Activated CD8-positive, alpha-beta T cell treated with anti-CD3 and anti-CD28 coated beads for 36 hours (primary cell): Measurements from ENCODE around the gene ID3. TPM values are rescaled to one million over a fixed set of nuclear protein-coding genes. Genes with fewer than 3 reads are reported as not detected.

Experiments
- ATAC-seq: fragments of 200-7000 bp; cut with Tn5 transposase; one replicate; pipeline ENCODE4 v1.10.0; 2021; ENCODE audit warnings: mild to moderate bottlenecking, moderate library complexity
- CTCF ChIA-PET: fragments of 350-600 bp; sonication (Branson Sonifier 250); formaldehyde crosslinking; loops from one replicate; lab custom pipeline; 2021; ENCODE audit warnings: antibody characterized with exemption; lab: Charles Lee
- POLR2A ChIA-PET: fragments of 350-600 bp; sonication (Branson Sonifier 250); formaldehyde crosslinking; loops from one replicate; lab custom pipeline; 2021; ENCODE audit warnings: antibody characterized with exemption; lab: Charles Lee
- DNase-seq: peaks from one replicate; pipeline ENCODE4 v3.0.0-alpha.2; 2020
- H3K27ac Mint-ChIP-seq: one replicate; pipeline ENCODE4 v1.8.0; 2021; ENCODE audit warnings: mild to moderate bottlenecking, mixed read lengths
- H3K27me3 Mint-ChIP-seq: one replicate; pipeline ENCODE4 v1.8.0; 2021; ENCODE audit warnings: mixed read lengths
- H3K36me3 Mint-ChIP-seq: one replicate; pipeline ENCODE4 v1.8.0; 2021; ENCODE audit warnings: low read depth, mixed read lengths
- H3K4me1 Mint-ChIP-seq: one replicate; pipeline ENCODE4 v1.8.0; 2021; ENCODE audit warnings: low read depth, mixed read lengths
- H3K4me3 Mint-ChIP-seq: one replicate; pipeline ENCODE4 v1.8.0; 2021; ENCODE audit warnings: mild to moderate bottlenecking, moderate library complexity, mixed read lengths
- H3K9me3 Mint-ChIP-seq: one replicate; pipeline ENCODE4 v1.8.0; 2021; ENCODE audit warnings: mixed read lengths
- CTCF ChIP-seq: fragments of 200-600 bp; IDR thresholded peaks from one replicate; pipeline ENCODE4 v1.8.0; 2022; ENCODE audit warnings: antibody characterized with exemption, mild to moderate bottlenecking
- intact Hi-C: fragments of 100-400 bp; cut with micrococcal nuclease; formaldehyde crosslinking; loops from one replicate; pipeline ENCODE4 v1.10.0; 2022
- total RNA-seq, 2 experiments: library from RNA; stranded (reverse); gene quantifications; one replicate each; pipeline ENCODE4 v1.2.3, GENCODE V29; 2021

ID3 gene
- total RNA-seq, 2 experiments from 2014 or later = 70.4 to 74.3 TPM

DNA sequence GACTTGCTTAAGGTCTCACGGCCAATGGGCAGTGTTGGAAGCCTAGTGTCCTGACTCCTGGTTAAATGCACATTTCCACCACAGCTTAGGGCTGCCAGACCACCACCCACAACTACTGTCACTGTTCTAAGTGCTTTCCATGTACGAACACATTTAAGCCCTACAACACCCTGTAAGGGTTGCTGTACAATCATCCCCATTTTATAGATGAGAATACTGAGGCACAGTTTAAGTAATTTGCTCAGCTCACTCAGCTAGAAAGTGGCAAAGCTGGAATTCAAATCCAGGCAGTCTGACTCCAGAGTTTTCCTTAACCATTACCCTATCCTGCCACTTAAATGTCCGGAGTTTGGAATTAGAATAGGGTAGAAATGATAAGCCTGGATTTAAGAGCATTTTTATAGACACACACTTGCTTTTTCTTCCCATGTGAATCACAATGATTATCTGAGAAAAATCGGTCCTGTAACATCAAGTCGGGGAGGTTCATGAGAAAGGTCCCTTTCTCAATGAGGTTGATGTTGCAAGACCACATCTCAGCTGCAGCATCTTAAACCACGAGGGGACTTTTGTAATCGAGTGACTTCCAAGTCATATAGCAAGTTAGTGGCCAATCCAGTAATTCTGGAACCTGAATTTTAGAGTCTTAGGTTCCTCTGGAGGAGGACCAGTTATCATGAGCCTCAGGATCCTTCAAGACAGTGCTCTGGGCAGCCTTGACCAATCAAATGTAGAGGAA, 36.9 kb downstream of the ID3 start:
- H3K27me3 Mint-ChIP-seq = no peaks in the 10 kb centered on the region
- no peak for TF ChIP-seq CTCF
- H3K27ac Mint-ChIP-seq = no peak overlapping the region
- H3K9me3 Mint-ChIP-seq = no peaks in the 10 kb centered on the region
- peaks cover 69% of the 10 kb centered on the region for H3K36me3 Mint-ChIP-seq
- ChIA-PET POLR2A (interaction anchor here (1.2 to 2.4 kb wide), 2 partner anchors 9 to 15 kb away, joined by 3 to 7 read pairs; partner anchors contain the start of gene E2F2), CTCF (interaction anchor here (0.8 to 14.8 kb wide), 6 partner anchors 8 to 135 kb away, joined by 3 to 202 read pairs (median 8); no protein-coding TSS in a partner anchor)
- intact Hi-C loops = no loop called here
- DNase-seq = peak; percentile 21
- no peak overlapping the region for H3K4me3 Mint-ChIP-seq
- no peak for ATAC-seq
- peaks cover 36% of the 10 kb centered on the region for H3K4me1 Mint-ChIP-seq

GRCh38 chr1:23521588-23521987, 37.7 kb downstream of the ID3 start:
- peaks cover 28% of the 10 kb centered on the region for H3K4me1 Mint-ChIP-seq
- DNase-seq (peak; percentile 40), ATAC-seq (no peak)
- no peaks in the 10 kb centered on the region for H3K9me3 Mint-ChIP-seq
- POLR2A ChIA-PET = interaction anchor here (4.0 kb wide), 1 partner anchor 8 kb away, joined by 20 read pairs; the partner anchor contains the start of gene E2F2
- CTCF ChIA-PET = interaction anchor here (1.2 to 14.8 kb wide), 3 partner anchors 14 to 113 kb away, joined by 4 to 202 read pairs (median 4); no protein-coding TSS in a partner anchor
- H3K27ac Mint-ChIP-seq = no peak overlapping the region
- H3K36me3 Mint-ChIP-seq = peaks cover 72% of the 10 kb centered on the region
- intact Hi-C loops = no loop called here
- no peak for TF ChIP-seq CTCF
- H3K27me3 Mint-ChIP-seq = no peaks in the 10 kb centered on the region
- no peak overlapping the region for H3K4me3 Mint-ChIP-seq

- no peaks in the 10 kb centered on the region for H3K27me3 Mint-ChIP-seq
- CTCF ChIA-PET = interaction anchor here (0.6 kb wide), 1 partner anchor 15 kb away, joined by 4 read pairs; no protein-coding TSS in a partner anchor
- DNase-seq (no peak), ATAC-seq (no peak)
- no peaks in the 10 kb centered on the region for H3K9me3 Mint-ChIP-seq
- POLR2A ChIA-PET = interaction anchor here (0.9 to 3.6 kb wide), 3 partner anchors 8 to 15 kb away, joined by 3 to 22 read pairs (median 3); partner anchors contain the start of gene E2F2
- intact Hi-C loops = no loop called here
- TF ChIP-seq CTCF = no peak
- peaks cover 74% of the 10 kb centered on the region for H3K36me3 Mint-ChIP-seq
- no peak overlapping the region for H3K27ac Mint-ChIP-seq
- H3K4me1 Mint-ChIP-seq = peaks cover 2% of the 10 kb centered on the region
- no peak overlapping the region for H3K4me3 Mint-ChIP-seq
These were observed 41.7 kb downstream of the ID3 start for GRCh38 chr1:23517581-23517980.

GRCh38 chr1:23515905-23516304, 43.4 kb downstream of the ID3 start:
- no peak overlapping the region for H3K27ac Mint-ChIP-seq
- POLR2A ChIA-PET = interaction anchor here (0.8 to 3.6 kb wide), 2 partner anchors 10 to 13 kb away, joined by 3 to 22 read pairs; partner anchors contain the start of gene E2F2
- intact Hi-C loops = no loop called here

More at GRCh38 chr1:23515905-23516304, 43.4 kb downstream of the ID3 start:
- CTCF ChIA-PET = interaction anchor here (2.6 to 3.3 kb wide), 3 partner anchors 12 to 24 kb away, joined by 10 to 20 read pairs (median 10); no protein-coding TSS in a partner anchor
- Mint-ChIP-seq H3K36me3 (peaks cover 62% of the 10 kb centered on the region), H3K4me1 (no peaks in the 10 kb centered on the region), H3K4me3 (no peak overlapping the region), H3K9me3 (no peaks in the 10 kb centered on the region), H3K27me3 (no peaks in the 10 kb centered on the region)
- DNase-seq = no peak
- TF ChIP-seq CTCF = no peak
- no peak for ATAC-seq
